H54 (cell line): ENCODE results near the gene SLC66A2.

Experiments used
- DNase-seq: peaks from one replicate; pipeline ENCODE4 v3.0.0; 2011; ENCODE audit warnings: low spot score, mixed read lengths; ENCODE audit not compliant: insufficient read length
- FAIRE-seq: peaks from 3 replicates; lab custom pipeline; 2011; peaks lifted over from hg19 to GRCh38; lab: Jason Lieb, UNC
- POLR2A ChIP-seq: IDR thresholded peaks from 2 replicates; pipeline ENCODE4 v1.6.1; 2011; ENCODE audit warnings: low read depth, mild to moderate bottlenecking, low read length

The SLC66A2 gene

DNA sequence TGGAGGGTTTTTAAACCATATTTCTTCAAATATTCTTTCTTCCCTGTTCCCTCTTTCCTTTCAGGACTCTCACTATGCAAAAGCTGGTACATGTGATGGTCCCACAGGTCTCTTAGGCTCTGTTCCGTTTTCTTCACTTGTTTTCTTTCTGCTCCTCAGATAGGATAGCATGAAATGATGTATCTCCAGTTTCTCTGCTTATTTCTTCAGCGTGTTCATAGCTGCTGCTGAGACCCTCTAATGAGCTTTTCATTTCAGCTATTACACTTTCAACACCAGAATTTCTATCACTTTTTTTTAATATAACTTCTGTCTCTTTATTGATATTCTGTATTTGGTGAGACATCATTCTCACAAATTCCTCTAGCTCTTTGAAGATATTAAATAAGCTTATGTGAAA, 89.8 kb downstream of the SLC66A2 start:
- no peak for TF ChIP-seq POLR2A
- DNase-seq (no peak), FAIRE-seq (no peak)

DNA sequence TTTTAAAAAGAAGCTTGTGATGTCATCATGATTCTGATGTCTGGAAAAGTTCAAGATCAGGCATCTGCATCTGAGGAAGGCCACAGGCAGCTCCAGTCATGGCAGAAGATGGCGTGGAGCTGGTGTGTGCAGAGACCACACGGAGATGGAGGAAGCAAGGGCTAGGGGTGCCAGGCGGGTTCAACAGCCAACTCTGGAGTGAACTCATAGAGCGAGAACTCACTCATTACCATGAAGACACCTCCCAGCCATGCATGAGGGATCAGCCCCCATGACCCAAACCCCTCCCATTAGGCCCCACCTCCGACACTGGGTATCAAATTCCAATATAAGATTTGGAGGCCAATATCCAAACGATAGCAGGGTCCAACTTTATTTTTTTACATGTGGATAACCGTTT, 92.1 kb downstream of the SLC66A2 start:
- no peak for FAIRE-seq
- no peak for DNase-seq
- TF ChIP-seq POLR2A, result no peak

DNA sequence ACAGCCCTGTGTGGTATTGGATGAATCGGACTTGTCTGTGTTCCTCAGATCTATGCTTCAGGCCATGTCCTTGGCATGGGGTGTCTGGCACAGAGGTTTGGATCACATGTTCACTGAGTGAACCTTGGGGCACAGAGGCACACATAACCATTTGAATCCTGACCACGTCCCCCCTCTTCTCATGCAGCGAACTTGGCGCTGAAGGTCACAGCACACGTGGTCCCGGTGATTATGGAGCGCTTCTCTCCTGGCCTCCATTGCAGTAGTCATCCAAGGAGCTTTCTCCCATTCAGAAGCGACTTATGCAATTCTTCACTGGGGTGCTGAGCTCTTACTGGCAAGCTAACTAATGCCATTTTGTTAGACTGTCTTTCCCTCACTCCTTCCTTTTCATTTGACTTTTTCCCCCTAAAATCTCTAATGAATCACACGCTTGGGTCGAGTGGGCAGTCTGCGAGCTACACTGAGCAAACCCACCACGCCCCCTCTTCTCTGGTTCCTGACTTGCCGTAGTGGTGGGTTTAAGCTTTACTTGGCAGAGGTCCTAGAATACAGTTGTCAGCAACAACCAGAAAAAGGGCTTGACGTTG, 94.3 kb downstream of the SLC66A2 start:
- no peak for DNase-seq
- TF ChIP-seq POLR2A, result no peak
- FAIRE-seq, result no peak

DNA sequence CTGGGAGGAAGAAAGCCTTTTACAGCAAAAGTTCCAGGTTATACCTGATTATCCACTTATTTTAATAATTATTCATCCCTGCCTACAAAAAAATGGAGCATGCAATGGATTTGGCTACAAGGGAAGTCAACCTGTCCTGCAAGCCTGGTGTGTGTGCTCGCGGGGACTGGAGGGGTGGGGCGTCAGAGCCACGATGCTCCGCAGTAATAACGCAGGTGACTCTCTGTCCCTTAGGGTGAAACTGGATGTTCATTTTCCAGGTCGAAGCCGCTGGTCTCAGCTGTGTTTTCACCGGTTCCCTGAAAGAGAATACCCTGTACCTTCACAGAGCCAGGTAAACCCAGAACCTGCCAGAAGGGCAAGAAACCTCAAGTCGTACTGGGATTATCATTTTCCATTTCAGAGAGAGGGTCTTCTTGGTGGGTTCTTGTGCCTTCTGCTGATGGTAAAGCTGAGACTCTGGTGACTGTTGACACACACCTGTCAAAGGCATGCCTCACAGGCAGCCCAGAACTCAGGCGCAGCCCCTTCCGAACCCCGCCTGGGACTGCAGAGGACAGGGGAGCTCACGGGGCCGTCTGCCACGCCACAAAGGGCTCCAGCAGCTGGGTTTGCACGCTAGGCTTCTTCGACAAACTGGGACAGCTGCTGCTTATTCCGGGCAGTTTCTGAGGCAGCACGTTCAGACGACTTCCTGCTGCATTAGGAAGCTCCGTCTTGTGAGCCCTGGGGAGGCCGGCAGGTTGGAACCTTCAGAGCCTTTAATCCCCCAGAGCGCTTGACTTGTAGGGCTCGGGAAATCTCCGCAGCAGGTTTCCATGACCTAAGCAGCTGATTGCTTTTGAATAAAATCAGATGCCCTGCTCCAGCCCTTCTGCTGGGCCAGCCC, 95.1 kb downstream of the SLC66A2 start:
- FAIRE-seq, result no peak
- DNase-seq, result no peak

DNA sequence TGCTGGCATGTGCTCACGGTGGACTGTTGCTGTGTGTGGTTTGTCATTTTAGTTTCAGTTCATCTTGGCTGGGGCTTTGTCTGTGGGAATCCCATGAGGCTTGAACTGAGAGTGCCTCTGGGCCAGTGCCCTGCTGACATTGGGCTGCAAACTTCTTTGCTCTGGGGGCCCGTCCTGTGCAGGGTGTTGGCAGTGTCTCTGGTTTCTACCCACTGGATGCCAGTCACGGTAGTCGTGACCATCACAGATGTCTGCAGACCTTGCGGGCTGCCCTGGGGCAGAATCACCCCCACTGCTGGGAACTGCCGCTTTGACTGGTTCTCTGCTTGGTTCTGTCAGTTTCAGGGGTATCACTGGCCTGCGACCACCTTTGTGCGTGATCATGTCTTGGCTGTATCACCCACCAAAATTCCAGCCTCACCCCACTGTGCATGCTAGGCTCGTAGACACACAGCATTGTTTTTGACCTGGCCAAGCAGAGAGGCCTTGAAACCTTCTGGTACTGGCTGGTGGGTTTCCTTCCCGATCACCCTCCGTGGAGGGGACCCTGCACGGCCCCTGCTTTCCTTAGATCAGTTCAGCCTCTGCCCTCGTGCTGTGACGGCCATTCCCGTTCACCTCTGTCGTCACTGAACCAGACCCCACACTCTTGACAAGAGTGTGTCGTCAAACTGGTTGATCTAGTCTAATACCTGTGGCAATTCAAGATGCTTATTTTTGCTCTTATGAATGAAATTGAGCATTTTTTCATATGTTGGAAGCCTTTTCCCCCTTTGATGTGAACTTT, 96.1 kb downstream of the SLC66A2 start:
- no peak for TF ChIP-seq POLR2A
- DNase-seq (no peak), FAIRE-seq (no peak)

More for the DNA sequence above, 95.1 kb downstream of the SLC66A2 start:
- no peak for TF ChIP-seq POLR2A

DNA sequence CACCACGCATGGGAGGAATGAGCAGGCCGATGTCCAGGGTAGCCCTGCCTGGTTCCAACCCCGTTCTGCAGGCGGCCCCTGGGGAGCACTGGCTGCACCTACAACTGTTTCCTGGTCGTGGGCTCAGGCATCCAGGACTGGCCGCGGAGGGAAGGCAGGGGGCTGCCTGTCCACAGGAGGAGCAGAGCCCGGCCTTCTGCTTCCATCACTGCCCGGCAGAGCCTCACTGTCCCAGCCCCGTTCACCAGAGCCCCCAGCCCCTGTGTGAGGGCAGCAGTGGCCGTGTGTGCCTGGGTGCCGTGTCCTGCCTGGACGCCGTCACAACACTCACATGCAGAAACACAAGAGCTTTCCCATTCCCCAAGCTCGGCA, 97.5 kb downstream of the SLC66A2 start:
- no peak for TF ChIP-seq POLR2A
- DNase-seq (no peak), FAIRE-seq (no peak)

DNA sequence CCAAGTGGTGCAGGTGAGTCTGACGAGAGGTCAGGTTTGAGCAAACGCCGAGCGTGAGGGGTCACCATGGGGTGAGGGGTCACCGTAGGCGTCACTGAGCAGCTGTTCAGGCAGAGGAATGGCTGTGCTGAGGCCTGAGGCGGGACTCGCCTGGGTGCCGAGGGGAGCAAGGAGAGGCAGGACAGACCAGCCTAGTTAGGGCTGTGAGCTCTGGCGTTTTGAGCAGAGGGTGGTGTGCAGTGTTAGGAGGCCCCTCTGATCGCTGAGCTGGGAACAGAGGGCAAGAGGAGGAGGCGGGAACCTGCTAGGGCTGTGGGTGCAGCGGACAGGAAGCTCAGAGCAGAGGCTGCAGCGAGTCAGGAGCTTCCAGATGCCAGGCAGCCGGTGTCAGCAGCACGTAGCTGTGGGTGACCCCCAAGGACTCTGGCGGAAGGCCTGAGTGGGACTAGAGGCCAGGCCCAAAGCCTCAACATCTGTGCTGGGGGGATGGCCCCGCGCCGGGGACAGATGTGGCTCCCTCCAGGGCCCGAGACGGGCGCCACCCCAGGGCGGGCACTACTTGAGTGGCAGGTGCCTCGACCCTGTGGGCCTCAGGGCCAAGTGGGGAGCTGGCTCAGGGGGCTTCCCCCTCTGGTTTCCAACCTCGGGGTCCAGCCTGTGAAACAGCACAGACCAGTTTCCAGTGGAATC, 98.0 kb downstream of the SLC66A2 start:
- DNase-seq, result no peak
- no peak for TF ChIP-seq POLR2A
- FAIRE-seq, result no peak

DNA sequence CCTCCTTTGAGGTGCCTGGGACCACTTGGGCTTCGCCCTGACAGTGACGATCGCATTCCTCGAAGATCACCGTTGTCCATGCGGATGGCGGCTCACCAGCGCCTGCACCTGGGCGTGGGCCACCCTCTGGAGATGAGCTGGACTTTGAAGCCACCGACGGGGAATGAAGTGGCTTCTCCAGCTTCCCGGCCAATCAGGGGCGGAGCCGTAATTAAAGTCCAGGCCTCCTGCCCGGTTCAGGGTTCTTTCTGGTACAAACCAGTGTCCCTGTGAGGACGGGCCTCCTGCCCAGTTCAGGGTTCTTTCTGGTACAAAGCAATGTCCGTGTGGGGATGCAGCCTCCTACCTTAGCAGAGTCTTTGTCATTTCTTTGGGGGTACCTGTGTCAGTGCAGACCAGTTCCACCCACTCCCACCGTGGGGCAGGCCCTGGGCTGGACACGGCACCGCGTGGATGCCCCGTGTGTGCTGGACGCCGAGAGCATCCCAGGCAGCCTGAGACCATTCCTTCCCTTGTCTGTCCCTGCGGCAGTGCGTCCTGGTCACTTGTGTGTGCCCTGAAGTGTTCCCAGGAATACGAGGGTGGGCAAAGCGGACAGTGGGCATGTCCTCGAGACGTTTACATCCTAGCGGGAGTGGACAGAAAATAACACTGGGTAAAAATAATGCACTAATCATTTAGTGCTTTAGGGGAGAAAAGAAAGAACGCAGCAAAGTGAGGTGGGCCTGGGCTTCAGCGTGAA, 98.7 kb downstream of the SLC66A2 start:
- TF ChIP-seq POLR2A, result no peak
- DNase-seq (no peak), FAIRE-seq (no peak)
